ENCODE results near the gene GSC.
"Not testable (repeated sequence)": the region's sequence is repeated elsewhere in the genome, so short reads cannot be mapped to it uniquely, and the experiment has no call there.

GSC gene

DNA sequence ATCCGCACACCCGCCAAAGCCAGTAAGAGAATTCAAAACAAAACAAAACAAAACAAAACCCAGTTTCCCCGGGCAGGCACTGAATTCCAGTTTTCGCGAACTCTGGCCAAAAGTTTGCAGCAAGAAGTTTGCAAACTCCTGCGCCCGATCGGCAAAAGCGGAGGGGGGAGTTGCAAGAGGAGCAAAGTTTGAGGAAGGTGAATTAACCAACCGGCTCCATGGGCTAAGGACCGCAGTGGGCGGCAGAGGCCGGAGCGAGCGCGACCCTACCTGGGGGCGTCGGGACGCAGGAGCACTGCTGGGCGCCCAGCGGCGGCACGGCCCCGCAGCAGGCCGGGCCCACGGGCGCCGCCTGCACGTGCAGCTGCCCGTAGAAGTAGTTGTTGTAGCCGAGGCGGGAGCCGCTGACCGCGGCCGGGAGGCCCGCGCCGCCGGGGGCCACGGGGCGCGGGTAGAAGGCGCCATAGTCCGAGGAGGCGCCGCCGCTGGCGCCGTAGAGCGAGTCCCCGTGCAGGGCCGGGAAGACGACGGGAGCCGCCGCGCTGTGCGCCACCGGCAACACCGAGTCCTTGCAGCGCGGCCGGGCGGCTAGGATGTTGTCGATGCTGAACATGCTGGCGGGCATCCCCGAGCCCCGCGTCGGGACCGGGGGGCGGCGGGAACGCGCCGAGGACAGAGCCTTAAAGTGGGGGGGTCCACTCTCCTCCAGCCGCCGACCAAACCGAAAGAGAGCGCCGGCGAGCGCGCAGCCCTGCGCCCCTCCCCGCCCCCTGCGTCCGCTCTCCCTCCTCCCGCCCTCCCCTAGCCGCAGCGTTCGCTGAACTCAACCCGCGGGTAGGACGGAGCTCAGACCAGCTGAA, at the start of gene GSC:
GSC (minus strand) TSS at position 723 of the 860 bp plus-strand sequence; CDS start at position 625, 98 bp downstream.
- DNase-seq (ENCODE audit: low spot score): no peak

DNA sequence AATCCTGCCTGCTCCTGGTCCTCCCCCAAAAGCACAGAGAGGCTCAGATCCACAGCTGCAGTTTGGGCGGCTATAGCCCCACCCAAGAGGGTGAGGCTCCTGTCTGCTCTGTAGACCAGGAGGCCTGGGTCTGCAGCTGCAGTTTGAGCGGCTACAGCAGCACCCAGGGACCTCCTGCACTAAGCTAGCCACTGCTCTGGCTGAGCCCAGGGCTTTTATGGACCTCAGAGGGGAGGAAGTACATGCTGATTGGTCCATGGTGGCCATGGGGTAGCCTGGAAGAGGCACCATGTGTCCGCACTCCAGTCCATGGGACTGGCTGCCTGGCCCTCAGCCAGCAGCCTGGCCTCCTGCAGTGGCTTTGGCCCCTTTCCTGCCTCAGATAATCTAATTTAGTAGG, 49.6 kb upstream of the GSC start:
- DNase-seq (ENCODE audit: low spot score): no peak

DNA sequence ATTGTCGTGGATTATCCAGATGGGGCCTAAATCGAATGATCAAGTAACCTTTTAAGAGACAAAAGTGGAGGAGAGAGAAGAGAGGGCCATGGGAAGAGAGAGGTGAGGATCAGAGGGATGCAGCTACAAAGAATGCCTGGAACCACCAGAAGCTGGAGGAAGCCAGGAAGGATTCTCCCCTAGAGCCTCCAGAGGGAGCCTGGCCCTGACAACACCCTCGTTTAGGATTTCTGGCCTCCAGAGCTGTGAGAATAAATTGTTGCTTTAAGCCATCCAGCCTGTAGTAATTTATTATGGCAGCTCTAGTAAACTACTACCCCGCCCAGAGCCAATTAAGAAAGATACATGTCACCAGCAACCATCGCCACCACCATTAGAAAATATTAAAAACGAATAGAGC, 46.2 kb upstream of the GSC start:
- DNase-seq (ENCODE audit: low spot score): no peak

DNA sequence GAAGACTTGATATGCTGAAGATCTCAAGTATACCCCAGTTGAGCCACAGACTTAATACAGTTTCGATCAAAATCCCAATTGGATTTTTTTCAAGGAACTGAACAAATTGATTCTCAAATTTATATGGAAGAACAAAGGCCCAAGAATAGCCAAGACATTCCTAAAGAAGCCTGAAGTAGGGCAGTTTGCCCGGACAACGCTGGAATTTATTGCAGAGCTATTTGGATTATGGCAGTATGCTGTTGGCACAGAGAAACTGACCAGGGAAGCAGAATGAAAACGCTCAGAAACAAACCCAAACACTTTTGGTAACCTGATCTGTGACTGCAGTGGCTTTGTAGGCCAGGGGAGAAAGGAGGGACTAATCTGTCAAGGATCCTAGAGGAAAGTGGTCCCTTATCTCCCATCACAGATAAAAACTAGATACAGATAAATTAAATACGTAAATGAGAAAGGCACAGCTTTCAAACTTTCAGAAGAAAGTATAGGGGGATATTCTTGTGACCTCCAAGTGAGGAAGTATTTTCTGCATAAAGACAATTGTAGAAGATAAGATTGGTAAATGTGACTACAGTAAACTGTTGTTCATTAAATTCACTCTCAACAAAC, 35.9 kb upstream of the GSC start:
- no peak for DNase-seq (ENCODE audit: low spot score)

DNA sequence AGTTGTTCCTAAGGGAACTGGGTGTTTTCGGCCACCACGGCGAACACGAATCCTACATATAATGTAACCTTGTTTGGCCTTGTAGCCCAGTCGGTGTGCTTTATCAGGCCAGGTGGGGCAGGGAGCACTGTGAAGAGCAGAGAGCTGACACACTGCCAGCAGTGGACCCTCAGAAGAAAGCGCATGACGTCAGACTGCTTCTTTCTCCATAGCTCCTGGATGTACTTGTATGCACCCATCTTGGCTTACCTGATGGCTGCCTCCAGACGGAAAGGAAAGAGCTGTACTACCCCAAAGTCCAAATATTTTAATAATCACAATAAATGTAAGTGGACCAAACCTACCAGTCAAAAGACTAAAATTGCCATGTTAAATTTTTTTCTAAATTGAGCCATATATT, 31.3 kb upstream of the GSC start:
- no peak for DNase-seq (ENCODE audit: low spot score)

DNA sequence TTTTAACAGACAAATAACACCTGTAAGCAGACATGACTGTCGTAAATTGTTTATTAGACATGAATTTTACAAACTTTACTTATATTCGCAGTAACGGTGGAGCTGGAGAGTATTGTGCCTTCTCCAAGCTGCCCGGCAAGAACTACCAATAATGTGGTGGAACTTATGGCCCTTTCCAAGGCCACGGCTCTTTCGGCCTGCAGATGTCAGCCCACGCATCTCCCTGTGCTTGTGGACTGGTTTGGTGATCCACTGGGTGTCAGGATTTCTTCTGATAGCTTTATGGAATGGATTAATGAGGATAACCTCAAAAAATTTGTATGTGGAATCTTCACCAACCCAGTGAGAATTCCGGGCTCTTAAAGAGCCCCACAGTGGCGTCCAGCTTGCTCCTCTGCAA, 30.9 kb upstream of the GSC start:
- DNase-seq (ENCODE audit: low spot score): not testable (repeated sequence)

DNA sequence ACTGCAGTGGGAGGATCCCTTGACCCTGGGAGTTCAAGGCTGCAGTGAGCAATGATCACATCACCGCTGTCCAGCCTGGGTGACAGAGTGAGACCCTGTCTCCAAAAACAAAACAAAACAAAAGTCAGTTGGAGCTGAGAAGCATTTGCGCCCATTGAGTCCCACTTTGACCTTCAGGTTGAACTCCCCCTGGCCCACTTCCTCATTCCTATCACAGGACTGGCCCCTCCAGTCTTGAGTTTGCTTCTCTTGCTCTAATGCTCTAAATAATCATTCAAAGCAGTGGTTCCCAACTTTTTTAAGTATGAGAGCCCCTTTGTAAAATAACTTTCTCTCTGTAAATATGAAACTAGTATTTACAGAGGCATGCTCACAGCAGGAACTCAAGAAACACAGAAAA, 28.0 kb upstream of the GSC start:
- no peak for DNase-seq (ENCODE audit: low spot score)

DNA sequence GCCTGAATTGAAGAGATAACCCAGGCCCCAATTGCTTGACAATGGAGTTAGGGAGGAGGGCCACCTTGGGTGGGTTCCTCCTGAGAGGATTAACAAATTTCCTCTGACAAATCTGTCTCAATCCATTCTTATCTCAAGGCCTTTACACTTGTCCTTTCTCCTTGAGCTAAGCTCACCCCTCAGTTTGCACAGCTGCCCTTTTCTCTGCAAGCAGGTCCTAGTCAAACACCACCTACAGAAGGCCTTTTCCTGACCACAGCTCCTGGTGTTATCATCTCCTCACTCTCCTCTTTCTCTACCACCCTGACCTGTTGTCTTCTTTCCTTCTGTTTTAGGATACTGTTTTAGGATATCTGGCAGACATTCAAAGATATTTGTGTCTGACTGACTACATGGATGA, 26.4 kb upstream of the GSC start:
- no peak for DNase-seq (ENCODE audit: low spot score)

DNA sequence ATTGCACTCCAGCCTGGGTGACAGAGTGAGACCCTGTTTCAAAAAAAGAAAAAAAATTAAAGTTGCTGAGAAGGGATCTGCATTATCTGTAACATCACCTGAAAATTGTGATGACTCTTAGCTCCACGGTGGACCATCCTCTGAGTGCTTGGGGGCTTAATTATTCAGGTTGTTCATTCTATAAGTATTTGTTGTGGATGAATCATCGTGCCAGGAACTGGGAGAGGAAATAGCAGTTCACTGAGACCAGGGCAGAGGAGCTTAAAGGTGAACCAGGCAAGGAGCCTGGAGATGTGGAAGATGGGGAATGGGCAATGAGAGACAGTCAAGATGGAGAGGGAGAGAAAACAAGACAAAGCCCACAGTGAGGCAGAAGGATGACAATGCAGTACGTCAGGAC, 25.5 kb upstream of the GSC start:
- DNase-seq (ENCODE audit: low spot score): no peak

DNA sequence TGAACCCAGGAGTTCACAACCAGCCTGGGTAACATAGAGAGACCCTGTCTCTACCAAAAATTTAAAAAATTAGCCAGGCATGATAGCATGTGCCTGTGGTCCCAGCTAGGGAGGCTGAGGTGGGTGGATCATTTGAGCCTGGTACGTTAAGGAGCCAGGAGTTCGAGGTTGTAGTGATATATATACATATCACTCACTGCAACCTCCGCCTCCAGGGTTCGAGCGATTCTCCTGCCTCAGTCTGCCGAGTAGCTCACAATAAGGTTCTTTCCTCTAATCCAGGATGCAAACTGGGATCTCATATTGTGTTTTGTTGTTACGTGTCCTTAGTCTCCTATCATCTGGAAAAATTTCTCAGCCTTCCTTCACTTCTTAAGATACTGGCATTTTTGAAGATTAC, 24.0 kb upstream of the GSC start:
- no peak for DNase-seq (ENCODE audit: low spot score)

DNA sequence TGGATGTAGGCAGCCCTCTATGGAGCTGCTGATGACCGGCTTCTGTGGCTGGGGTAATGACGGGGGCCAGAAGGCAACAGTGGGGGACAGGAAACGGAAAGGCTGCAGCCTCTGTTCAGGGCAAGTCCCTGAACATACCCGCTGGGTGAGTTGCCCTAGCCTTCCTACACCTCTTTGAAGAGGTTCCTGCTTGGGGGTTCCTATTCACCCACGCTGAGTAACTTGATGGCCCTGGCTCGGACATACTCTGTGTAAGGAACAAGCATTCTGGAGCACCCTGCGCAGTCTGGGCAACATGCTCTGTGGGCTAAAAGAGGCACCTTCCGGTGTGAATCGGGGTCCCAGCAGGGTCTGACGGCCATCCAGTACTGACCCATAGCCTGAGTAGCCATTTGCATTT, 17.7 kb upstream of the GSC start:
- DNase-seq (ENCODE audit: low spot score): no peak

DNA sequence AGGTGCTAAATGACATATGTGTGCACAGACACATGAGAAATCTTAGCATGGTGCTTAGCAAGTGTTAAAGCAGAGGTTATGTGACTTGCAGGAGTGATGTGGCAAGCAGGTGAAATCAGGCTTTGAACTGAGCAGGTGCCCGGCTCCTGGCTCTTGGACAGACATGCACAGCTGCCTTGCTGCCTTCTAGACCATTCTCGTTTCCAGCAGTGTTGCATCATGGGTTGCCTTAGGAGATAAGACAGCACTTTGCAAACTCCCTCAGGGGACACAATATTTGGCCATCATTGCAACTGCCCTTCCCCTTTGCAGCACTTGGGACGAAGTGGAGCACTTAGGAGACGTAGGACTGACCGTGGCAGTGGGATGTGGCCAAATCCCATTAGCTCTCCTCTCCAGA, 17.2 kb upstream of the GSC start:
- no peak for DNase-seq (ENCODE audit: low spot score)

DNA sequence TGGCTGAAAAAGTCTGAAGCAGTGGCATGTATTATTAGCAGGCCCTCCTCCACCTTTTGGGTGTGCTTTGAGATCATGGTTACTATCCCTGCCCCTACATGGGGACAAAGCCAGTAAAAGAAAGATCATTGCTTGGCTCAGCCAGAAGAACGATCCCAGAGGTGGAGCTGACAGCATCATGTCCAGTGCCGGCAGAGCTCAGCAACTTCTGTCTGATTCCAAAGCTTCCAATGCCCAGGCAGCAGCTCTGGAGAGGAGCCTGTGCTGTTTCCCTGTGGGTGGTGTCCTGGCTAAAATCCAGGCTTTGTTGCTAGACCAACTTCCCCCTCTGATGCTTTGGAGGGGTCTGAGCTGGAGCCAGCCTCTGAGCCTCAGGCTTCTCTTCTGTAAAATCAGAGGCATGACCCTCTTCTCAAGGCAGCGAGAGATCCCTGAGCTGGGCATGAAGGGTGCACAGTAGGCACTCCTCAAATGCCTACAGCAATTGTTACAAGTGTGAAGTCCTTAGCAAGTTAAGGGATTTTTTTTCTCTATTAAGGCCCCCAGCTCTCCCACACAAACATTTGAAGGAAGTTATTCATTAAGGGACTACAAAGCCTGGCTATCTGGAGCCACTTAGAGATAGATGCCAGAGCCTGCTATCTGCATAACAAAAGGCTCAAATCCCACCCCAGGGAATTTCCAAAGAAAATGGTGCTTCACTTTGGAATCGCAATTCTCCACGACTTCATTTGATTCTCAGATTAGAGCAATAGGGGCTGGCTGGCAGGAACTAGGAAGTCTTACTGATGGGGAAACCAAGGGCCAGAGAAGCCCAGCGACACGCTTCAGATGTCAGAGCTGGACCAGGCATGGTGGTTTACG, 10.9 kb upstream of the GSC start:
- no peak for DNase-seq (ENCODE audit: low spot score)

DNA sequence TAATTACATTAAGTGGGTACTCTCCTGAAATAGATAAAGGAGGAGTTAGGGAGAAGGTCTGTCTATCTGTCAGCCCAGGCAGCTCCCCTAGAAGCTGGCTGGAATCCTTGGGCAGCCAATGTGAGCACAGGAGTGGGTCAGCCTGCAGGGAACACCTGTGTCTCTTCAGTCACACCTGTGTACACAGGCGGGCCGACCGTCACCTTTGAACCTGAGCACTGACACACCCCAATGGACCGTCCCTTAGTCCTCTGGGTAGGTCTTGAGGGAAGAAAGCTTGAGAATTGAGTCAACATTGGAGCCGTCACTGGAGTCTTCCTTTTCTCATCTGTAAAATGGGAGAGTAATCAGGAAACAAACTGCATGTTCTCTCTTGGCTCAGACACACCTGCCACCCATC, 9.8 kb upstream of the GSC start:
- DNase-seq (ENCODE audit: low spot score): no peak

DNA sequence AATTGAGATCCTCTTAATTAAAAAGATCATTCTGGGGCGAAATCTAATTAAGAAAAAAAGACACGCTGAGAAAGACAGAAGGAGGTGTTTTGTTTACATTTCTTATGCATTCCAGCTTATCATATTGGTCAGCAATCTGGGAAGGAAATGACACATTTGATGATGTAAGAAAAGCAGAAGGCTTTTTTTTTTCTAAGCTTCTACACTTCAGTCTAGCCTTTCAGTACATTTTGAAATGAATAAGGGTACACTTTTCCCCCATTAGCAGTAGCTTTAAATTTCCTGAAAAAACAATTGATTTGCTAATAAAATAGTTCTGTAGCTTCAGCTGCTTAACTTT, 5.9 kb upstream of the GSC start:
- DNase-seq (ENCODE audit: low spot score): no peak

DNA sequence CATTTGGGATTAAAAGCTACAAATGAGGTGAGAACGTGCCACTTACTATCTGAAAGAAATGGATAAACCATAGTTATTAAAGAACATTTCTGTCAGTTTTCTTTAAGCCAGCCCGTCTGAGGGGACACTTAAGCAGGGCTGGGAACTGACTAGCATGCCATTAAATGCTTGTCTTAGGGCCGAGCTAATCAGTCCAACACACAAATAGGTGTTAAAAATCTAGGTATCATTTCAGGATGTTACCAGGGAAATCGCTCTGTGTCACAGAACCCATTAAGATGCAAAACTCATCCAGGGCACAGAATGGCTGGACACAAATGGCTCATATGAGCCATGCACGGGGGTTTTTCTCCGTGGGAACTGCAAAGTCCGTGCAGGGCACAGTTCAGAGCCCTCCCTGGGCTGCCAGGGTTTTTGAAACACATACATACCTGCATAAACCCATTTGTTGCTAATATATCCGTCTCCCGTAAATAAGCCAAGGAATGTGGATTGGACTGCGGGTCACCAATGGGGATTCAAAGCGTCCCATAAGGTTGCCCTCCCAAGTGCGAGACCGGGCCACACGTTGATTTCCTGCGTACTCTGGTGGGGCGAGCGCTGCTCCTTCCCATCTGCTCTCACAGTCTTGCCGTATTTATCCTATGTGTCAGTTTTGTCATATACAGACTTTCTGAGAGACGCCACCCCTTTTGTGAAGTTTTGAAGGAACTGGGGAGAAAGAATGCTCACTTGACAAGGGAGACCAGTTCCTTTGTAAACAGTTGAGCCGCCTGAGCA, 5.4 kb upstream of the GSC start:
- DNase-seq (ENCODE audit: low spot score): no peak

DNA sequence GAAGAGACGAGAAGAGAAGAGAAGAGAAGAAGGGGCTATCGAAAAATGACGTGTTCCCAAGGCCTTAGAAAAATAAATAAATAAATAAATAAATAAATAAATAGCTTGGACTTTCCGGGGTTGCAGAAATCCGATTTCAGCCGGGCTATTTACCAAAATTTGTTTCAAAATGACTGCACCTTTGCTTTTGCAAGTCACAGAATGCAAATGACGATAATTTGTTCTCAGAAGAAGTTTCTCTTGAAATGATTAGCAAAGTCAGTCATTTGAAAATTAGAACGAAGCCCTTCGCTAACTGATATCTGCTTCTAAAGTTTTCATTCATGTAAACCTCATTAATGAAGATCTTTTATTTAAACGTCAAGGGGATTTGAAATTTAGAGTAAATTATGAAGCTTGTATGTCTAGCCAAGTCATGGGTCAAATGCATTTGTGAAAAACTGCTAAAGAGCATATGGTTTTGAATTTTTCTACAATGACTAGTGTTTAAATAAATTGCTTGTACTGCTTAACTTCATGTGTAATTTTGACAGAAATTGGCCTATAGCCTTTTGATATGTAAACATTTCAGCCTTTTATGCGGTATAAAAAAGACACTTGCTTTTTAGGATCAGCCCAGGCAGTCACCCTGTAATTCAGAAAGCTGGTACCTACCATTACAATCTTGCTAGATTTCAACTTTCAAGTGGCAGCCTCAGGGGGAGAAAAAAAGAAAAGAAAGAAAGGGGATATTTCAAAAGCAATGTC, 4.6 kb upstream of the GSC start:
- DNase-seq (ENCODE audit: low spot score): no peak

DNA sequence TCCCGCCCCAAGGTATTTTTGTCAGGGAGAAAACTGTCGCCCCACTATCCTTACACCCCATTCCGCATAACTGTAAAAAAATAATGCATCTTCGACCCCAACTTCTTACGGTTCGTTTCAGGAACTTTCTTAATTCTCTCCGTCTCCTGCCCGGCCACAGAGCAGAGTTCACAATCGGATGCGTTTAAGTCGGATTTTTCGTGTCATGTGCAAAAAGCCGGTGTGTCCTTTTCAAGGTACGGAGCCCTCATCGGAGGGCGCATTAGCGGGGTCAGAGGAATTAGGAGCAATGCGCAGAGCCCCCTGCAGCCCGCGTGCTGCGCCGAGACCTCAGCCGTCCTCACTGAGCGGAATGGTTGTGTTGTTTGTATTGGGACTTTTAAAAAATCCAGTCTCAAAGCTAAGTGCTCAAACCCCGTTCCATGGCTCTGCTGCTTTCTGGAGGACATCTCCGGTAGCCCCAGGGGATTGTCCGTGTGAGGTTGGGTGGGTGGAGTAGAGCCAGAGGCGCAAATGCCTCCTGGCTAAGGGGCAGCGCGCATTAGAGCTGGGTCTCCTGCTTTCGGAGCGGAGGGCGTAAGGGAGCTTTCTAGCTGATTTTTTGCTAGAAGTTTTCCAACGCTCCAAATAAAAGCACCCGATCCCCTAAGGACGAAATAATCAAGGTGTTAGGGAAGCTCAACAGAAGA, 3.9 kb upstream of the GSC start:
- DNase-seq (ENCODE audit: low spot score): no peak

DNA sequence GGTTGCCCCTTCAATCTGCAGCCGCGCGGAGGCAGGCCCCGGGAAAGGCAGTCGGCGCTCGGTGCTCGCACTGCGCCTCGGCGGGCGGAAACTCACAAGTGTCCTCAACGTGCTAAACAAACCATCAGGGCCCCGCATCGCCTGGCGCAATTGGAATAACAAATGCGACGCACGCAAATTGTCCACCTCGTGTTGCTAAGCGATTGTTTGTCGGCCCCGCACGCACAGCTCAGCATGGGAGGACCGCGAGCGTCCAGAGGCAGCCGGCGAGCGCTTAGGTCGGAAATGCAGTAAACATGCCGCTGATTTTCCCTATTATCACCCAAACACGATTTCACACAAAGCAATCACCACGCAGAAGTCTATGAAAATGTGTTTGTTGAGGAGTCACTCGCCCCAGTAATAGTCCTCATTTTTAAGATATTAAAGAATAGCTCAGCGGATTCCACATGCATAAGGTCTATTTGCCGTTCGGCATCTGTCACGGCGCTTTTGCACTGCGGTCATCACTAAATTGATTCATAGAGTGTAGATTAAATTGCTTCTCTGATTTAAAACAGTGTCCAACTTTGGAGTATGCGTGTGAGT, 3.2 kb upstream of the GSC start:
- DNase-seq (ENCODE audit: low spot score): no peak

DNA sequence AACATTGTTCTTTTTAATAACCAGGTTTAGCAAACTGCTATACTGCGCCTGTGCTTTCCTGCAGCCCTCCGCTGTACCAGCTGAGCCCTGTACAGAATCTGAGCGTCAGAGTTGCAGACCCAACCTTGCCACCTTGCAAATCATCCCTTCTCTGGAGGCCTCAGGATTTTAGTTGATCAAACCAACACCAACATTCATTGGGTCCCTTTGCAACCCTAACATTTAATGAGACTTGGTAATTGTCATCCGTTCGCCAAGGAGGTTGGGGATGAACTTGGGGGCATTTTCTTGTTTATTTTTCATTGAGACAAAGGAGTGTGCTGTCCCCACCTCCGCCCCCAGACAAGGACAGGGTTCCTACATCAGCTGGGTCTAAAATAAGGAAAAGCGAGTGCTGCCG, 2.6 kb upstream of the GSC start:
- no peak for DNase-seq (ENCODE audit: low spot score)
